GM10266 (cell line): ENCODE results near the gene MYOM1.
"Not testable (repeated sequence)": the region's sequence is repeated elsewhere in the genome, so short reads cannot be mapped to it uniquely, and the experiment has no call there.

ENCODE experiments used
- DNase-seq: peaks from one replicate; pipeline ENCODE4 v3.0.0; 2012; ENCODE audit errors: extremely low spot score
- TF ChIP-seq, protein P1 (sequence below): IDR thresholded peaks from 2 replicates; pipeline ENCODE4 v1.5.1; 2012; ENCODE audit warnings: mild to moderate bottlenecking, low read depth; ENCODE audit not compliant: control insufficient read depth, insufficient read depth; ENCODE audit errors: missing control alignments

MYOM1 gene

DNA sequence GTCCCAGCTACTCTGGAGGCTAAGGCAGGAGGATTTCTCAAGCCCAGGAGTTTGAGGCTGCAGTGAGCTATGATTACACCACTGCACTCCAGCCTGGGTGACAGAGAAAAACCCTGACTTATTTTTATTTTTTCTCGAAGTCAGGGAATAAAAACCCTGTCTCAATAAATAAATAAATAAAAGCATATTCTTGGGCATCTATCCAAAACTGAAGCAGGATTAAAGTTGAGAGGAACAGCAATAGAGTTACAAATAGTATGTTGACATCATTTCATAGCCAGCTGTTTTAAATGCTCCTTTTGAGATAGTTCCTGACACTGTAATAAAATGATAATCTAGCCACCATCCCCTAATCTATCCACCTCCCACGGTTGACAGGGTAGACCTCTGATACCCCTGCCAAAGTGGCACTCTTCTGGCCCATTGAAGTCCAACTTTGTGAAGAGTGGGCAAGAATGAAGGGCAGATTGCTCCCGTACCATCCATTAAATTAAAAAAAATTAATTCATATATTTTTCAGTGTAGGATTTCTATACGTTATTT, 164.5 kb downstream of the MYOM1 start:
- no peak for DNase-seq
- TF ChIP-seq, protein P1, sequence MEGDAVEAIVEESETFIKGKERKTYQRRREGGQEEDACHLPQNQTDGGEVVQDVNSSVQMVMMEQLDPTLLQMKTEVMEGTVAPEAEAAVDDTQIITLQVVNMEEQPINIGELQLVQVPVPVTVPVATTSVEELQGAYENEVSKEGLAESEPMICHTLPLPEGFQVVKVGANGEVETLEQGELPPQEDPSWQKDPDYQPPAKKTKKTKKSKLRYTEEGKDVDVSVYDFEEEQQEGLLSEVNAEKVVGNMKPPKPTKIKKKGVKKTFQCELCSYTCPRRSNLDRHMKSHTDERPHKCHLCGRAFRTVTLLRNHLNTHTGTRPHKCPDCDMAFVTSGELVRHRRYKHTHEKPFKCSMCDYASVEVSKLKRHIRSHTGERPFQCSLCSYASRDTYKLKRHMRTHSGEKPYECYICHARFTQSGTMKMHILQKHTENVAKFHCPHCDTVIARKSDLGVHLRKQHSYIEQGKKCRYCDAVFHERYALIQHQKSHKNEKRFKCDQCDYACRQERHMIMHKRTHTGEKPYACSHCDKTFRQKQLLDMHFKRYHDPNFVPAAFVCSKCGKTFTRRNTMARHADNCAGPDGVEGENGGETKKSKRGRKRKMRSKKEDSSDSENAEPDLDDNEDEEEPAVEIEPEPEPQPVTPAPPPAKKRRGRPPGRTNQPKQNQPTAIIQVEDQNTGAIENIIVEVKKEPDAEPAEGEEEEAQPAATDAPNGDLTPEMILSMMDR = no peak

DNA sequence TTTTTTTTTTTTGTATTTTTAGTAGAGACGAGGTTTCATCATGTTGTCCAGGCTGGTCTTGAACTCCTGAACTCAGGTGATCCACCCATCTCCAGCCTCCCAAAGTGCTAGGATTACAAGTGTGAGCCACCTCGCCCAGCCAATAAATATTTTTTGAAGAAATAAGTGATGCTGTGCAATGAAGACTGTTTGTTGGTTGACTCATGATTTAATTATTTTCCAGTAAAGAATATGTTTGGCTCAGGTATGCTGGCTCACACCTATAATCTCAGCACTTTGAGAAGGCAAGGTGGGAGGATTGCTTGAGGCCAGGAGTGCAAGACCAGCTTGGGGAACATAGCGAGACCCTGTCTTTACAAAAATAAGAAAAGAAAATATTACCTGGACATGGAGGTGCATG, 165.0 kb downstream of the MYOM1 start:
- TF ChIP-seq, protein P1 = no peak
- DNase-seq = no peak

DNA sequence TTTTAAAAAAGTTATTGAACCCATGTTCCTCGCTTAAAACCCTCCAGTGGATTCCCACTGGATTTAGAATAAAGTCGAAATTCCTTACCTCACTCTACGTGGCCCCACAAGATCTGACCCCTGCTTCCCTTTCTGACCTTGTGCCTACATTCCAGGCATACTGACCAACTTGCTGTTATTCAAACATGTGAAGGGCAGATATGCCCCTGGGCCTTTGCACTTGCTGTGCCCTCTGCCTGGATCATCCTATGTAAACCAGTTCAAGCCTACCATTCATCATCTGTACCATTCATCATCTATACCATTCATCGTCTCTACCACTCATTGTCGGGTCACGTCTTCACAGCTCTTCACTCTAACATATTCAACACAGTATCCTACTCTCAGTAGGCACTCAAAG, 165.6 kb downstream of the MYOM1 start:
- DNase-seq = no peak
- TF ChIP-seq, protein P1 = no peak

DNA sequence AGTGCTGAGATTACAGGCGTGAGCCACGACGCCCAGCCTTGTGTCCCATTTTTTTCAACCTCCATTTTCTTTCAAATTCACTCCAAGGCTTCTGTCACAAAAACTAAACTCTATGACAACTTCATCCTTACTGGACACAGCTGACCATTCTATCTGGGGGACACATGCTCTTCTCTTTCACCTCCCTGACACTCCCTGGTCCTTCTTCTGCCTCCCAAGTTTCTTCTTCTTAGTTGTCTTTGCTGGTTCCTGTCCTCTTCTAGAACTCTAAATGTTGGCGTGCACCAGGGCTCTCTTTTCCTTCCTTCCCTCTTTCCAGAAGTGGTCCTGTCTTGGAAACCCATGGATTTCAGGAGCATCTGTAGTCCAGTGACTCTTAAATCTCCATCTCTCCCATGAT, 166.7 kb downstream of the MYOM1 start:
- DNase-seq = no peak
- TF ChIP-seq, protein P1 = no peak

DNA sequence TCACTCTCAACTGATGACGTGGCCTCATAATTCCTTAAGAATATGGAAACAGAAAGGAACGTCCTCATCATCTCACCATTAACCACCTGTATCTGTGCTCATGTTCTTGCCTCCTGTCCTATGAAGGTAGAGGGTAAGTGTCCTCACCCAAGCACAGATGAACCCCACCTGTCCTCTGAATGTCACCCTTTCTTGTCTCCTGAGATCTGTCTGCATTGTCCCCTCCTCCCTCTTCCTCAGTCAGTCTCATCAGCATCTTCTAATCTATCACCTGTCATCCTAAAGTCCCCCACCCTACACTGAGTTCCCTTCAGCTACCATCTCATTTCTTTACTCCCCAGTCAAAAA, 167.4 kb downstream of the MYOM1 start:
- TF ChIP-seq, protein P1 = no peak
- DNase-seq = no peak

DNA sequence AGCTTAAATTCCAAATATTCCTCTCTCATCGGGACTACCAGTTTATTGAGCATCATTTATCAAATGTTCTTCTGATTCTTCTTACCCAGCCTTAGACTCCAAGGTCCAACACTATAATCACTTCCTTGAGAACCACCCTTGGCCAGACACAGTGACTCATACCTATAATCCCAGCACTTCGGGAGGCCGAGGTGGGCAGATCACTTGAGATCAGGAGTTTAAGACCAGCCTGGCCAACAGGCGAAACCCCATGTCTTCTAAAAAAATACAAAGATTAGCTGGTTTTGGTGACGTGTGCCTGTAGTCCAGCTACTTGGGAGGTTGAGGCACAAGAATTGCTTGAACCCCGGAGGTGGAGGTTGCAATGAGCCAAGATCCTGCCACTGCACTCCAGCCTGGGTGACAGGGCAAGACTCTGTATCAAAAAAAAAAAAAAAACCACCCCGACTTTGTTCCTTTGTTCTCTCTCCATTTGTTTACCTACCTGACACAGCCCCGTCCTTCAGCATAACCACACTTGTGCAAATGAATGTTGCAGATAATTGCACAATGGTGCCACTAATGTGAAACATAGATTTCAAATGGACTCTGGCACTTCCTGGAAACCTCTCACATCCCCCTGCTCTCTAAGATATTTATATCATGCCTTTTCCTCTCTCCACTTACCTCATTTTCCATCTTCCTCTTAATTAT, 167.9 kb downstream of the MYOM1 start:
- DNase-seq = no peak
- TF ChIP-seq, protein P1 = no peak

DNA sequence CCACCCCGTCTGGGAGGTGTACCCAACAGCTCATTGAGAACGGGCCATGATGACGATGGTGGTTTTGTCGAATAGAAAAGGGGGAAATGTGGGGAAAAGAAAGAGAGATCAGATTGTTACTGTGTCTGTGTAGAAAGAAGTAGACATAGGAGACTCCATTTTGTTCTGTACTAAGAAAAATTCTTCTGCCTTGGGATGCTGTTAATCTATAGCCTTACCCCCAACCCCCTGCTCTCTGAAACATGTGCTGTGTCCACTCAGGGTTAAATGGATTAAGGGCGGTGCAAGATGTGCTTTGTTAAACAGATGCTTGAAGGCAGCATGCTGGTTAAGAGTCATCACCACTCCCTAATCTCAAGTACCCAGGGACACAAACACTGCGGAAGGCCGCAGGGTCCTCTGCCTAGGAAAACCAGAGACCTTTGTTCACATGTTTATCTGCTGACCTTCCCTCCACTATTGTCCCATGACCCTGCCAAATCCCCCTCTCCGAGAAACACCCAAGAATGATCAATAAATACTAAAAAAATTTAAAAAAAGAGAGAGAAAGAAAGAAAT, 169.8 kb downstream of the MYOM1 start:
- not testable (repeated sequence) for DNase-seq
